Epithelial cell of proximal tubule (primary cell): ENCODE results near the gene DNAH14. TPM values are rescaled to one million over a fixed set of nuclear protein-coding genes. Genes with fewer than 3 reads are reported as not detected.
"Not testable (repeated sequence)": the region's sequence is repeated elsewhere in the genome, so short reads cannot be mapped to it uniquely, and the experiment has no call there.

ENCODE experiments used
- DNase-seq: peaks from one replicate; pipeline ENCODE4 v3.0.0-alpha.2; 2011; ENCODE audit warnings: low read depth
- H3K4me3 ChIP-seq: 2 replicates; pipeline ENCODE4 v1.5.1; 2011; ENCODE audit warnings: low read depth, mild to moderate bottlenecking, low read length
- CTCF ChIP-seq: conservative IDR thresholded peaks from 2 replicates; pipeline ENCODE4 v1.5.1; 2012; ENCODE audit warnings: low read depth, mild to moderate bottlenecking, low read length
- total RNA-seq: library from RNA; depleted of rRNA; stranded (reverse); fragments of >200 nt; gene quantifications from 2 replicates; pipeline ENCODE4 v1.2.3, GENCODE V29; 2015

Gene DNAH14
- total RNA-seq, 1 donor from 2014 or later, result 20.8 TPM

DNA sequence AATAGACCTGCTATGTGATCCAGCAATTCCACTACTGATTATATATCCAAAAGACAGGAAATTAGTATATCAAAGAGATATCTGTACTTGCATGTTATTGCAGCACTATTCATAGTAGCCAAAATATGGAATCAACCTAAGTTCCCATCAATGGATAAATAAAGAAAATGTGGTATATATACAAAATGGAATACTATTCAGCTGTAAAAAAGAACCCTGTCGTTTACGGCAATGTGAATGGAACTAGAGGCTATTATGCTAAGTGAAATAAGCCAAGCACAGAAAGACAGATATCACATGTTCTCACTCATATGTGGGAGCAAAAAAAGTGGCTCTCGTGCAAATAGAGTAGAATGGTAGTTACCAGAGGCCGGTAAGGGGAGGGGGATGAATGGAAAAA, 9.2 kb downstream of the DNAH14 start:
- no peak for TF ChIP-seq CTCF
- no peak overlapping the region for H3K4me3 ChIP-seq
- no peak for DNase-seq

GRCh38 chr1:224939844-224940425, 10.5 kb downstream of the DNAH14 start:
- H3K4me3 ChIP-seq, result no peak overlapping the region
- no peak for DNase-seq
- no peak for TF ChIP-seq CTCF

GRCh38 chr1:224940735-224941134, 11.3 kb downstream of the DNAH14 start:
- not testable (repeated sequence) for H3K4me3 ChIP-seq, DNase-seq

DNA sequence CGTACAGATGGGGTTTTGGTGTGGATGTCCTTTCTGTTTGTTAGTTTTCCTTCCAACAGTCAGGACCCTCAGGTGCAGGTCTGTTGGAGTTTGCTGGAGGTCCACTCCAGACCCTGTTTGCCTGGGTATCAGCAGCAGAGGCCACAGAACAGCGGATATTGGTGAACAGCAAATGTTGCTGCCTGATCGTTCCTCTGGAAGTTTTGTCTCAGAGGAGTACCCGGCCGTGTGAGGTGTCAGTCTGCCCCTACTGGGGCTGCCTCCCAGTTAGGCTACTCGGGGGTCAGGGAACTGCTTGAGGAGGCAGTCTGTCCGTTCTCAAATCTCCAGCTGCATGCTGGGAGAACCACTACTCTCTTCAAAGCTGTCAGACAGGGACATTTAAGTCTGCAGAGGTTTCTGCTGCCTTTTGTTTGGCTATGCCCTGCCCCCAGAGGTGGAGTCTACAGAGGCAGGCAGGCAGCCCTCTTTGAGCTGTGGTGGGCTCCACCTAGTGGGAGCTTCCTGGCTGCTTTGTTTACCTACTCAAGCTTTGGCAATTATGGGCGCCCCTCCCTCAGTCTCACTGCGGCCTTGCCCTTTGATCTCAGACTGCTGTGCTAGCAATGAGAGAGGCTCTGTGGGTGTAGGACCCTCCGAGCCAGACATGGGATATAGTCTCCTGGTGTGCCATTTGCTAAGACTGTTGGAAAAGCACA, 16.3 kb downstream of the DNAH14 start:
- not testable (repeated sequence) for DNase-seq, H3K4me3 ChIP-seq

GRCh38 chr1:224946349-224946691, 16.8 kb downstream of the DNAH14 start:
- H3K4me3 ChIP-seq, DNase-seq: not testable (repeated sequence)

GRCh38 chr1:224957696-224958095, 28.2 kb downstream of the DNAH14 start:
- DNase-seq, result no peak
- H3K4me3 ChIP-seq, result no peak overlapping the region
- TF ChIP-seq CTCF, result no peak

- H3K4me3 ChIP-seq, result no peak overlapping the region
- no peak for TF ChIP-seq CTCF
- DNase-seq, result no peak
Measured at GRCh38 chr1:224958490-224958889, 29.0 kb downstream of the DNAH14 start.

DNA sequence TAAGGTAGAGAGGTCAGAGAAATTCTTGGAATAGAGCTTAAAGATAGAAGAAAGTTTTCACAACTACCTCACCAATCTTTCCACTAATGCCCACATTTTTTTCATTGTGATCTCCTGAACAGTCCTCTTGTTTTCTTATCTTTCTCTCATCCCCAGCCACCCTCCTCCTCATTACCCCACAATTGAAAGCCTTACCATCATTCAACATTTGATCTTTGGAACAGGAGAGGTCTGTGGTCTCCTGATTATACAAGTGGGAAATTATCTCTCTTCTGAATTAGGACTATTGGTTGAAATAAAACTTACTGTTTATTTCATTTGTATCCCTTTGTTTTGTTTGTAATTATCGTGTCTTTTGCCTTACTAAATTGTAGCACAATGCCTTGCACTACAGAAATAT, 29.6 kb downstream of the DNAH14 start:
- TF ChIP-seq CTCF, result no peak
- DNase-seq, result no peak
- H3K4me3 ChIP-seq, result no peak overlapping the region
